PFSK-1 (cell line): Measurements from ENCODE around the gene E2F3.

ENCODE experiments used
- FOXP2 ChIP-seq: optimal IDR thresholded peaks from 2 replicates; pipeline ENCODE3; 2011; ENCODE audit warnings: borderline replicate concordance, control low read depth, inconsistent platforms; ENCODE audit not compliant: insufficient read depth; ENCODE audit errors: extremely low read length, extremely low read depth
- POLR2AphosphoS5 ChIP-seq: IDR thresholded peaks from 2 replicates; pipeline ENCODE4 v1.6.1; 2012; ENCODE audit warnings: low read depth, mild to moderate bottlenecking, control low read depth, low read length, moderate library complexity
- SIN3A ChIP-seq: IDR thresholded peaks from 2 replicates; pipeline ENCODE4 v1.6.1; 2012; ENCODE audit warnings: mild to moderate bottlenecking, low read length, moderate library complexity, borderline replicate concordance; ENCODE audit not compliant: insufficient read depth
- TAF1 ChIP-seq: IDR thresholded peaks from 2 replicates; pipeline ENCODE4 v1.6.1; 2012; ENCODE audit warnings: low read length, control low read depth, borderline replicate concordance; ENCODE audit not compliant: insufficient read depth
- TF ChIP-seq, protein P1 (sequence below), 2 experiments: IDR thresholded peaks; 2 replicates each; pipeline versions ENCODE4 v1.6.1 to v1.8.0; 2011 to 2012; ENCODE audit warnings: low read depth in 2 of 2, low read length in 2 of 2, control low read depth in 1 of 2, inconsistent platforms in 1 of 2, mild to moderate bottlenecking in 1 of 2, moderate library complexity in 1 of 2; ENCODE audit not compliant: insufficient read depth in 1 of 2

DNA sequence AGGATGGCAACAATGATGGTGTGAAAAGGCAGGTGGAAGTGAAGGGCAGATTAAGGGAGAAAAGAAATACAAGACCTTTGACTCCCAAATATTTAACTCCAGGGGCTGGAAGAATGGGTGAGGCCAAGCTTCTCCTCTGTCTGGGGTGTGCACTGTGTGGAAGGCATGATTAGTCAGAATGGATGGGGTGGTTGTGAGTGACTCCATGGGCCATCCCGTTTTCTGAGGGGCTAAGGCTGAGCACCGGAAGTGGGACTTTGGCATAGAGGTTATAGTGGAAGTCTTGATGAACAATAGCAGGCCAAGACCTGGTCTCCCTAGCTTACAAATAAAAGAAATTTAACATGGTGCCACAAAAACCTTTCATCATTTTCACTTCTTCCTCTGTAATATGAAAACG is 12.1 kb downstream of the E2F3 start:
- TF ChIP-seq, protein P1, sequence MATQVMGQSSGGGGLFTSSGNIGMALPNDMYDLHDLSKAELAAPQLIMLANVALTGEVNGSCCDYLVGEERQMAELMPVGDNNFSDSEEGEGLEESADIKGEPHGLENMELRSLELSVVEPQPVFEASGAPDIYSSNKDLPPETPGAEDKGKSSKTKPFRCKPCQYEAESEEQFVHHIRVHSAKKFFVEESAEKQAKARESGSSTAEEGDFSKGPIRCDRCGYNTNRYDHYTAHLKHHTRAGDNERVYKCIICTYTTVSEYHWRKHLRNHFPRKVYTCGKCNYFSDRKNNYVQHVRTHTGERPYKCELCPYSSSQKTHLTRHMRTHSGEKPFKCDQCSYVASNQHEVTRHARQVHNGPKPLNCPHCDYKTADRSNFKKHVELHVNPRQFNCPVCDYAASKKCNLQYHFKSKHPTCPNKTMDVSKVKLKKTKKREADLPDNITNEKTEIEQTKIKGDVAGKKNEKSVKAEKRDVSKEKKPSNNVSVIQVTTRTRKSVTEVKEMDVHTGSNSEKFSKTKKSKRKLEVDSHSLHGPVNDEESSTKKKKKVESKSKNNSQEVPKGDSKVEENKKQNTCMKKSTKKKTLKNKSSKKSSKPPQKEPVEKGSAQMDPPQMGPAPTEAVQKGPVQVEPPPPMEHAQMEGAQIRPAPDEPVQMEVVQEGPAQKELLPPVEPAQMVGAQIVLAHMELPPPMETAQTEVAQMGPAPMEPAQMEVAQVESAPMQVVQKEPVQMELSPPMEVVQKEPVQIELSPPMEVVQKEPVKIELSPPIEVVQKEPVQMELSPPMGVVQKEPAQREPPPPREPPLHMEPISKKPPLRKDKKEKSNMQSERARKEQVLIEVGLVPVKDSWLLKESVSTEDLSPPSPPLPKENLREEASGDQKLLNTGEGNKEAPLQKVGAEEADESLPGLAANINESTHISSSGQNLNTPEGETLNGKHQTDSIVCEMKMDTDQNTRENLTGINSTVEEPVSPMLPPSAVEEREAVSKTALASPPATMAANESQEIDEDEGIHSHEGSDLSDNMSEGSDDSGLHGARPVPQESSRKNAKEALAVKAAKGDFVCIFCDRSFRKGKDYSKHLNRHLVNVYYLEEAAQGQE (IDR thresholded peaks at IDR 0.05; ENCODE audit: insufficient read depth in 1 of 2, low read depth in 2 of 2, low read length in 2 of 2): no peak
- TF ChIP-seq POLR2AphosphoS5 (no peak), TAF1 (no peak), SIN3A (no peak), FOXP2 (no peak)
